Measurements from ENCODE around the gene SPATS2L.

DNA sequence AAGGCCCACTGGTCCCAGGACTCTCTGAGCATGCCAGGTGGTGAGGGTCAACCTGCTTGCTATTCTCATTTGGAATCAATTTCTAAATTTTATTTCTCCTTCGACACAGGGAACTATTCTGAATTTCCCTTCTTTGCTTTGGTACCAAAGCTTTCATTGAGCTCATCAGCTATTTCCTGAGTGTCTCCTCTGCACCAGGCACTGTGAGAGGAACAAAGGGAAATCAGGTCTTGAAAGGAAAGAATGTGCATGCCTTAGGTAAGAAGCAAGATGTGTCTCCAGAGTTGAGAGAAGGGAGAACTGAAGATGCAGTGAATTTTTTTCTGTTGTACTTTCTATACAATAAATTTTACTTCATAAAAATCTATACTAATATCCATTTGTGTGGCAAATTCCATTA is 17.9 kb downstream of the SPATS2L start:
- TF ChIP-seq, protein P1, sequence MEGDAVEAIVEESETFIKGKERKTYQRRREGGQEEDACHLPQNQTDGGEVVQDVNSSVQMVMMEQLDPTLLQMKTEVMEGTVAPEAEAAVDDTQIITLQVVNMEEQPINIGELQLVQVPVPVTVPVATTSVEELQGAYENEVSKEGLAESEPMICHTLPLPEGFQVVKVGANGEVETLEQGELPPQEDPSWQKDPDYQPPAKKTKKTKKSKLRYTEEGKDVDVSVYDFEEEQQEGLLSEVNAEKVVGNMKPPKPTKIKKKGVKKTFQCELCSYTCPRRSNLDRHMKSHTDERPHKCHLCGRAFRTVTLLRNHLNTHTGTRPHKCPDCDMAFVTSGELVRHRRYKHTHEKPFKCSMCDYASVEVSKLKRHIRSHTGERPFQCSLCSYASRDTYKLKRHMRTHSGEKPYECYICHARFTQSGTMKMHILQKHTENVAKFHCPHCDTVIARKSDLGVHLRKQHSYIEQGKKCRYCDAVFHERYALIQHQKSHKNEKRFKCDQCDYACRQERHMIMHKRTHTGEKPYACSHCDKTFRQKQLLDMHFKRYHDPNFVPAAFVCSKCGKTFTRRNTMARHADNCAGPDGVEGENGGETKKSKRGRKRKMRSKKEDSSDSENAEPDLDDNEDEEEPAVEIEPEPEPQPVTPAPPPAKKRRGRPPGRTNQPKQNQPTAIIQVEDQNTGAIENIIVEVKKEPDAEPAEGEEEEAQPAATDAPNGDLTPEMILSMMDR (conservative IDR thresholded peaks at IDR 0.05; ENCODE audit: low read depth, low read length), result no peak
- no peak for TF ChIP-seq EZH2 (IDR thresholded peaks at IDR 0.05; ENCODE audit: low read length, unreplicated experiment)
